ENCODE measurements around the gene TGFBR3L.
"Not testable (repeated sequence)": the region's sequence is repeated elsewhere in the genome, so short reads cannot be mapped to it uniquely, and the experiment has no call there.

The TGFBR3L gene

DNA sequence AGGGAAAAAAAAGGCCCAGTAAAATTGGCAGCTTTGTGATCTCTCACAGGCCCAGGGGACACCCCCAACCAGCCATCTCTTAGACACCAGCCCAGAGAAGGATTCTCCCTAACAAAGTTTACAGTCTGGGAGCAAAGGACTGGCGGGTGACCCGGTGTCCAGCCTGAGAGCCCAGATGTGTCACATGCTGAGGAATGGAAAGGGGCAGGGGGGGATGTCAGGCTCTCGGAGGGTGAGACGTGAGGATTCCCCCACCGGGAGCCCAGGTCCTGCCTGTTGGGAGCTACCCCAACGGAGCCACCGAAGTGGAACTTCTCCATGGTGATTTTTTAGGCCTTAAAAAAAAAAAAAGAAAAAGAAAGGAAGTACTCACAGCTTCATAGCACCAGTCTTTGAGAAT, 16.1 kb downstream of the TGFBR3L start:
- DNase-seq: no peak

DNA sequence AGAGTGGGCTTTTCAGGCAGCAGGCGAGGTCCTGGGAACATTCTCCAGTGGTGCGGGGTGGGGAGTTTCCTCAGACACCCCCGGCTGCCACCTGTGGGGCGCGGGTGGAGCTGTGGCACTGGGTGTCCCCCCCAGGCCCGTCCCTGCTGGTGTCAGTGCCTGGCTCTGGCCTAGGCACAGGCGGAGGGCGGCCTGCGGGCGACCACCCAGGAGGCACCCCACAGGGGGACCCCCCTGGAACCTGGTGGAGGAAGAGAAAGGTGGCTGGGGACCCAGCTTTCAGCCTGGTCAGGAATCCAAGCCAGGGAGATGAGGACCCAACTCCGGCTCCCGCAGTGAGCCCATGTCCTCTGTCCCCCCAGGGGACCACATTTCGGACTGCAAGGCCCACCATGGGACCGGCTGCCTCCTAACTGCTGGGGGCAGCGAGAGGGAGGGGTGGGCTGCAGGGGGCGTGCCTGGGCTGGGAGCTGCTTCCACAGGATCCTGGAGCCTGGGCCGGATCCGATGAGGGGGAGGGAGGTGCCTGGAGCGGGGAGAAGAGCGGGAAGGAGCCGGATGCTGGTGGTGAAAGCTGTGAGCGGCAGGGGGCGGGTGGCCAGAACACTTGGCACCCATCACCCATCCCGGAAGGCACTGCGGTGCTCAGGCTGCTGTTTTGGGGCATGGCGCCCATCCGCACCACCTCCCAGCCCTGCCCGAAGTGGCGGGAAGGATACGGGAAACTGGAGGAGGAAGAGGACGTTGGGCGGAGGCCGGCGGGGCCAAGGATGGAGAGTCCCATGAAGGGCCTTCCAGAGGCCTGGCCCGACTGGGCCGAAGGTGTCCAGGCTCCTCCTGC, 16.8 kb downstream of the TGFBR3L start:
- no peak for DNase-seq

DNA sequence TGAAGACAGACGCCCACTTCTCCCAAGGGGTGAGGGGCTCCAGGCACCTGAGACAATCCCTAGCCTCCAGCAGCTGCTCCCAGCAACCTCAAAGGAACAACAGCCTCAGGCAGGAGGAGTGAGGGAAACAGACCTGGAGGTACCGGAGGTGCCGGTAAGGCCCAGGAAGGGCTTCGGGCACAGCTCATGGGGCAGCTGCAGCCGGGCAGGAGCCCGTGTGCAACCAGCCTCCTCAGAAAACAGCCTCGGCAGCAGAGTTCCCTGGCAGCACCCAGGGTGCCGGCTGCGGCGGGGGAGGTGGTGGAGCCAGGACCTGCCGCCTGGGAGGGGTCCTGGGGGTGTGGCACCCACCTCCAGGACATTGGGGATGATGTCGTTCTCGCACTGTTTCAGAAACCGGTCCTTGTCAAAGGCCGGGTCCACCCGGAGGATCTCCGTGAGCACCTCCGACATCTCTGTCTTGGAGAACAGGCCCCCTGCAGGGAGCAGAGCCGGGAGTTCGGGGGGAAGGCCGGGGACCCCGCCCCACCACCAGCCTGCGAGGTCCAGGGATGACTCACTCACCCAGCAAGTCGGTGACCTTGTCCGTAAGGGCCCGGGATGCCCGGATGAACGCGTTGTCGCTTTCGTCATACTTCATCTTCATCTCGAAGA, 17.8 kb downstream of the TGFBR3L start:
- DNase-seq: no peak

DNA sequence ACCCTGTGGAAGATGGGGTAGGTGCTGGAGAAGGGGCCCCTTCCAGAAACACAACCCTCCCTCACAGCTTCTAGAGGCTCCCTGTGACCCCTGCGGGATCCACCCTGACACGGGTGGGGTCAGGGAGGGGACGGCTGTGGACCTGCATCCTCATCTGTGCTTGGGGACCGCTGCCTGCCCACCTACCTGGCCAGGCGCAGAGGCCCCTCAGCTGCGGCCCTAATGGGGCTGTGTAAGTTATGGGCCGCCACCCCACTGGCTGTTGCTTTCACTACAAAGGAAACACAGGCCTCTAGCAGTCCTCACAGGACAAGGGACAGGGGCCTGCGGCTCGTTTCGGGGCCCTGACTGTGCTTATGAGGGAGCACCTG, 18.3 kb downstream of the TGFBR3L start:
- DNase-seq: no peak

DNA sequence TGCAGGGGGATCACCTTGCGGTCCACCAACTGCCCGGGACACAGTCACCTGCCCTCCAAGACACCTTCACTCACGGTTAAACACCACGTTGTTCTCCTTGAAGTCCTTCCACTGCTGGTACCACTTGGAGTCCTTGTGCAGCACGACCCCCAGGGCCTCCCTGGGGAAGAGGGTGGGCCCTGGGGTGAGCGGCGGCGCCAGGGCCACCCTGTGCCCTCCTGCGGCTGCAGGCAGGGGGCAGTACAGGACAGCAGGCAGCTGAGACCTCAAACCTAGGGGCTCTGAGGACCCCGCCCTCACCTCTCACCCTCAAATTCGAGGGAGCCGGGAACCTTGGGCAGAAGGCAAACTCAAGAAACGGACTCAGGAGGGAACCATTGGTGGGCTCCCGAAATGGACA, 18.8 kb downstream of the TGFBR3L start:
- DNase-seq: no peak

DNA sequence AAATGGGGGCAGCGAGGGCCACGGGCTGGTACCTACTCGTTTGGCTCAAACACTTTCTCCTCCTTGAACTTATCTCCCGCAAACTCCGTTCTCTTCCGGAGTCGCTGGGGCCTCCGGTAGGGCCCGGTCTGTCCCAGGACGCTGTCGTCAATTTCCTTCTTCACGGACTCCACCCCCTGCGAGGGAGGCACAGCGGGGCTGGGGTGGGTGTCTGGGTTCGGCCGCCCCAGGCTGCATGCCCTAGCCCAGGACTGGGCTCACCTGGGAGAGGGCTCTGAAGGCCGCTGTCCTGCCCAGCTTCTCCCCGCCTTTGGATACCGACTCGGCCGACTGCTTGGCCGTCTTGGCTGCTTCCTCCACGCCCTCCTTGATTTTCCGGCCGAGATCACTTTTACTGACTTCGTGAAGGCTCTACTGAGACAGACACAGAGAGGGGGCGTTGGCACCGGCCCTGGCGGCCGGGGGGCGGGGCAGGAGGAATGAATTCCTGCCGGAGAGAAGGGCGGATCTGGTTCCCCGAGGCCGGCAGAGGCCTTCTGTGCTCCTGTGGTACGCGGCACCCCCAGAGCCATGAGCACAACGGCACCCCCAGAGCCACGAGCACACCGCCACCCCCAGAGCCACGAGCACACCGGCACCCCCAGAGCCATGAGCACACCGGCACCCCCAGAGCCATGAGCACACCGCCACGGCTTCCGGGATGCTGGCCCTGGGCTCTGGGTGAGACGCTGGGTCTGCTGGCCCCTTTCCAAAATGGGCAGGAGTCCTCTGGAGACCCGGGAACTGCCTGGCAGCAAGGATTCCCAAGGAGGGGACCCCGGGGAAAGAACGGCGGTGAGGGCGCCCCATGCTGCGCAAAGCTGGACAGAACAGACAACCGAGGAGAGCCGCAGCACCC, 19.4 kb downstream of the TGFBR3L start:
- no peak for DNase-seq

DNA sequence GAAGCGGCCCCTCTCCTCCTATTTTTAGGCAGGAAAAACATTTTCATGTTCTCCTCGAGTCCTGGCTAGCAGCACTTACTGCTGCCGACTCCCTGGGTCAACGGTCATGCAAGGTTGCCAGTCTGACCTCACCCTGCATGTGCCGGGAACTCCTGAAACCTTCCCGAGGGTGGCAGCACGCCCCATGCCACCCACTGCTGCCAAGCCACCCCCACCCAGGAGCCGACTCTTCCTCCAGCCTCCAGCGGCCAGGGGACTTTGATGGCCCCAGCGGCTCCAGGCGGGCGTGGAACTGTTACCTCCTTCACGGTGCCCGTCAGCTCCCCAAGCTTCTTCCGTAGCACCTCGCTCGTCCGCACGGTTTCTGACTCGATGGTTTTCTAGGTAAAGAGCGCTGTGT, 20.1 kb downstream of the TGFBR3L start:
- DNase-seq: no peak

DNA sequence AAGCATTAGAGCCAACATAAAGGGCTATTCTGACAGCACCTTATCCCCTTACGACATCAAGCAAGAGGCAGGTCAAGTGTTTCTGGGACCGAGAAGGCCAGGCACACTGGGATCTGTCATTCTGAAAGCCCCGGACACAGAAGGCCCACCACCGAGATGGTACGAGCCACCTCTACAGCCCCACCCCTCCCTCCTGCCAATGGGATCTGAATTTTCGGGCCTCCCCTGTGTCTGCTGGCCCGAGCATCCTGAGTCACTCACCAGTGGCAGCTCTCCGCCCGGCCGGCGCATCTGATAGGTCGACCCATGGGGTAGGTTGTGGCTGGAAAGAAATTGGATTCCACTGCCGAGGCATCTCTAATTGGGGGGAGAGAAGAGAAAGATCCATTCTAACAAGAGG, 26.2 kb downstream of the TGFBR3L start:
- DNase-seq: no peak

DNA sequence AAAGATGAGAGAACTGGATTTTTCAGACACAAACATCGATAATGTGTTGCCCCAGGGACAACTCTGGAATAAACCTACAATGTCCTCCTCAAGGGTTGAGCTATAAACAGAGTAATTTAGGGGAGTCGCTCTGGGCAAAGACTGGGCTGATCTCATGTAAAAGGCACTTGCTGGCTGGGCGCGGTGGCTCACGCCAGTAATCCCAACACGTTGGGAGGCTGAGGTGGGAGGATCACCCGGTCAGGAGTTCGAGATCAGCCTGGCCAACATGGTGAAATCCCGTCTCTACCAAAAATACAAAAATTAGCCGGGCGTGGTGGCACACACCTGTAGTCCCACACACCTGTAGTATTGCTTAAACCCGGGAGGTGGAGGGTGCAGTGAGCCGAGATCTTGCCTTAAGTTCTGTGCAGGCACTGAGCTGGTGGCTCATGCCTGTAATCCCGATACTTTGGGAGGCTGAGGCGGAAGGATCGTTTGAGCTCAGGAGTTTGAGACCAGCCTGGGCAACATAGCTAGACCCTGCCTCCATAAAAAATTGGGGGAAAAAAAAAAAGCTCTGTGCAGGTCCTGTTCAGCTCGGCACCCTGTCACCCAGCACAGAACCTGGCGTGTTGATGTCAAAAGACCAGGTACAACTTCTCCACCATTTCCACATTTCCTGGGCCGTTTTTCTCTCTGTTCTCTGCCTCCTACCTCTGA, 27.4 kb downstream of the TGFBR3L start:
- DNase-seq: no peak

DNA sequence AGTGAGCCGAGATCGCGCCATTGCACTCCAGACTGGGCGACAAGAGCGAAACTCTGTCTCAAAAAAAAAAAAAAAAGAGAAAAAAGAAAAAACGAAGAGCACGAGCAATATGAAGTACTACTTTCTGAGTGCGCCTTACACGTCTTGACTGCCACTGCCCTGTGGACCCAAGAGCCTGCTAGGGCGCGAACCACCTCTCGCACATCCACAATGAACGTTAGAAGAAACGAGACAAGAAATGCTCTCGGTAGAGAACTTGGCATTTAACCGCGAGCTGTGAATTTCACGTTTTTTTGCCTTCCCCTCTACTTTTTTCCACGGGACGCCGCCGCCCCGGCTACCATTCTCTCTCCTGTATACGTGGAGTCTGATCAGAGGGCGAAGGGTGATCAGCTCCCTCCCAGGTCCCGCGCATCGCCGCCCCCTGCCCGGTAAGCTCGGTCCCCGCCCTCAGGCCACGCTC, 28.4 kb downstream of the TGFBR3L start:
- DNase-seq: no peak

DNA sequence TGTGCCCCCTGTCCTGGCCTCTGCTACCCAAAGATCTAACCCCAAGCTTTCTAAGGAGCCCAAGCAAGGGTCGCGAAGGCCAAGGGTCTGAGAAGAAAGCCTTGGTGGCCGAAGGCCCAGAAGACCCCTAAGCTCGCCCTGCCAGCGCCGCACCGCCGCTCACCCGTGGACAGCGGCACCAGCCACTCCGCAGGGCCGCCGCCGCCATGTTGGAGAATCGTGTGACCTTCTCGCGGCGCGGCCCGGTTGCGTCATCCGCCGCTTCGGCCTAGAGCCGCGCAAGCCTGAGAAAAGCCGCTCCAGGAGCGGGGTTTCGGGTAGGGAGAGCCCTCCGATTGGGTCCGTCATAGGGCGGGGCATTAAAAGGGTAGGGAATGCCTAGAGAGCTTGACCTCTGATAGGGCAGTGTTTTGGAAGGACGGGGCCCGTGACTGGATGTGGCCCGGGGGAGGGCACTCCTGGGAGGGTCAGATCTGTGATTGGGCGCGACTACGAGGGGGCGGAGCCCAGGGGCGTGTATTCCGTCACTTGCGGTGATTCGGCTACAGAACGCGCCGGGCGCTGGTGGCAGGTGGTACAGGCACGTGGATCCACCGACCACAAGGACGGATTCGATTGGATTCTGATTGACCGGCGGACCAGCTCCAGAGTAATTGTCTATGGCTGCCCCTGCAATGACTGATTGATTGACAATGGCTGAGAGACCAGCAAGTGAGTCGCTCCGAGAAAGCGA, 29.0 kb downstream of the TGFBR3L start, which contains the start of gene TIMM44:
Gene TIMM44, minus strand, starts transcription at position 223 of the 733 bp plus-strand sequence. Its CDS starts 15 bp downstream, at position 208.
- DNase-seq: peak; percentile 99

DNA sequence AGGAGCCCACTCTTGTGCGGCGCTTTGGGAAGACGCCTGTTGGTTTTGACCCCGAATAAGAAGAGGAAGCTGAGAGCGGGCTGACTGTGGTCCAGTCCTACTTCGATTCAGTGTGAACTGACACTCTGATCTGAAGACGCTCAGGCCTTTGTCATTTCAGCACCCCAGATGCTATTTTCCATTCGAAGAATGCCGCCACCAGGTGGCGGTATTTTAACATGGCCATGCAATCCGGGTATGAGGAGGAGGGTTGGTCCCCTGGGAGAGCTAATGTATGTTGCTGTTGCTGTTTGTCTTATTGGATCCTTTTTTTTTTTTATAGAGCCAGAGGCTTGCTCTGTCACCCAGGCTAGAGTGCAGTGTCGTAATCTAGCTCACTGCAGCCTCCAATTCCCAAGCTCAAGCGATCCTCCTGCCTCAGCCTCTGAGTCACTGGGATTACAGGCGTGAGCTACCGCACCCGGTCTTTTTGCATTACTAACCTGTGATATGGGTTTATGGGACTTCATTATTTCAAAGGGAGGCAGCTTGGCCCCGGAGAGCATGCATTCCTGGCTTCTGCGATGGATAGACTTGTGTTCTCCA, 29.6 kb downstream of the TGFBR3L start:
- DNase-seq: peak; percentile 68

DNA sequence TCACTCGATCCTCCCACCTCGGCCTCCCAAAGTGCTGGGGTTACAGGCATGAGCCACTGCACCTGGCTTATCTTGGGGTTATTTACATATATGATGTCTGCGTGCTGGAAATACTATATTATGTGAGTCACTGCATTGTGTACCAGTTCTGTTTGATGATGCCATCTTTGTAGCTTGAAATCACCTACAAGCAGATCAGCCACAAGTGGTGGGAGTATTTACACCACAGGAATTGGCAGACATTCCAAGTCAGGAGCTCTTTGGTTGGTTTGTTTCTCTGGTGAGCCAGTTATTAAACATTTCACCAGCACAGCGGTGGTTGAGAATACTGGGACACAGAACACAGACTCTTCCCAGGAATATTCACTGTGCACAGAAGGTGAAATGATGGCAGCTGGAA, 33.3 kb downstream of the TGFBR3L start:
- DNase-seq: no peak

DNA sequence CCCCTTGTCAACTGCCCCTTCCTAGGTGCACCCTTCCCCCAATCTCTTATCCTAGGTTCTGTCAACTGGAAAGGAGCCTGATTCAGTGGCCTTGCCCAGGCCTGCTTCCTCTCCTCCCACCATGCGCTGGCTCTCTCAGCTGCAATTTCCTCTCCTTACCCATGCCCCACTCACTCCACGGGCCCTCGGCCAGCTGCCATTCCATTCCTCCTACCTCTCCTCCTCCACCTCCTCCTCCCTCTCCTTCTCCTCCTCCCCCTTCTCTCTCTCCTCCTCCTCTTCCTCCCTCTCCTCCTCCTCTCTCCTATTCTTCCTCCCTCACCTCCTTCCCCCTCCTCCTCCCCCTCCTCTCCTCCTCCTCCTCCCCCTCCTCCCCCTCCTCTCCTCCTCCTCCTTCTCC, 38.4 kb downstream of the TGFBR3L start:
- no peak for DNase-seq

DNA sequence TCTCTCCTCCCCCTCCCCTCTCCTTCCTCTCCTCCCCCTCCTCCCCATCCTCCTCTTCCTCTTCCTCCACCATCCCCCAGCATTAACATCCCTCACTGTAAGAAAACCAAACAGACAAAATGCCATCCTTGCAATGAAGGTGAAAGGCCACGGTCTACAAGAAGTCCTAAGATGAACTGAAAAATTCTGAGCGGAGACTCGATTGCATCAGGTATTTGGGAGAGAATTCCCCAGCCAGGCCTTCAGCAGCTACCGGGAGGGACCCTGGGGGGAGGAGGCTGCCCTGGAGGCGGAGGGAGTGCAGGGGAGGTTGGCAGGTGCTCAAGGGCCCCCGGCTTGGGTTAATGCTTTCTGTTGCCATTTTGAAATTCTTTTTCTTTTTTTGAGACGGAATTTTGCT, 38.9 kb downstream of the TGFBR3L start:
- DNase-seq: no peak

DNA sequence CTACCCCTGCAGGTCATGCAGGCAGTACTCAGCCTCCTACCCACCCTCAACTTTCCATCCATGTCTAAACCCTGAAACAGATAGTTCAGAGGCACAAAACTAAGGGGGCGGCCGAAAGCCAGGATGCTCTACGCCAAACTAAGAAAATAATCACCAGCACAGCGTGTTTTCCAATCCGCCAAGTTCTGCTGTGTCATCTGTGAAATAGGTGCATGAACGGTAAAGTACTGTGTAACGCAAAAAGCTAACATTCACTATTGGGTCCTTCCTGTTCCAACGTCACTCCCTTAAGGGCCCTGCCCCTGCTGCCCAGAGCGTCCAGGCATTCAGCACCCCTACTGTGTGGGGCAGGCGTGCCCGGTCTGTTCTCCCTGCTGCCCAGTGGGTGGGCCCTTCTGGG, 41.1 kb downstream of the TGFBR3L start:
- DNase-seq: no peak

DNA sequence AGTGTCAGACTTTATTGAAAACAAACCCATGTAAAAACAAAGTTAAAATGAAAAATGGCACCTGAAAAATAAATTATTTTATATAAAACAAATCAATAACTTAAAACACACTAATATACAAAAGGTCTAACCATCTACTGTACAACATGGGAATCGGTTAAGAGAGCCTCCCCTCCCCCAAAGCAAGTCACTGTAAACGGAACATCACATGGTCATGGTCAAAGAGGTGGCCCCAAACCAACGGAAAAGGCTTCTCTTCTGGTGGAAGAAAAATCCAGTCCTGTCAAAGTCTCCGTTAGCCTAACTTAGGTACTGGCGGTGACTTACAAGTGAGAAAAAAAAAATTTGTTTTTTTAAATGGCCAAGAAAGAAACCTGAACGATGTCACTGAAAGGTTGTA, 44.6 kb downstream of the TGFBR3L start:
- DNase-seq: no peak

DNA sequence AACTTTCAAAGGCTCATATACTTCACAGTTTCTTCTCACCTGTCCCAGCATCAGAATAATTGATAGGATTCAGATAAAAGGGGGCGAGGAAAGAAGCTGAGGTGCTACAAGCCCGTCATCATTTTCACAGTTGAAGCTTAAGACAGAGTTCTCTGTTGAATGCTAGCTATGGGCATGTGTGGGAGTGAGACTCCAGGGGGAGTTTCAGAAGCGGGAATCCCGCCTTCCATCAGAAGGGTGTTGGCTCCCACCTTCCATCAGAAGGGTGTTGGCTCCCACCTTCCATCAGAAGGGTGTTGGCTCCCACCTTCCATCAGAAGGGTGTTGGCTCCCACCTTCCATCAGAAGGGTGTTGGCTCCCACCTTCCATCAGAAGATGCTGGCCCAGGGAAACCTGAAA, 46.5 kb downstream of the TGFBR3L start:
- DNase-seq: not testable (repeated sequence)

DNA sequence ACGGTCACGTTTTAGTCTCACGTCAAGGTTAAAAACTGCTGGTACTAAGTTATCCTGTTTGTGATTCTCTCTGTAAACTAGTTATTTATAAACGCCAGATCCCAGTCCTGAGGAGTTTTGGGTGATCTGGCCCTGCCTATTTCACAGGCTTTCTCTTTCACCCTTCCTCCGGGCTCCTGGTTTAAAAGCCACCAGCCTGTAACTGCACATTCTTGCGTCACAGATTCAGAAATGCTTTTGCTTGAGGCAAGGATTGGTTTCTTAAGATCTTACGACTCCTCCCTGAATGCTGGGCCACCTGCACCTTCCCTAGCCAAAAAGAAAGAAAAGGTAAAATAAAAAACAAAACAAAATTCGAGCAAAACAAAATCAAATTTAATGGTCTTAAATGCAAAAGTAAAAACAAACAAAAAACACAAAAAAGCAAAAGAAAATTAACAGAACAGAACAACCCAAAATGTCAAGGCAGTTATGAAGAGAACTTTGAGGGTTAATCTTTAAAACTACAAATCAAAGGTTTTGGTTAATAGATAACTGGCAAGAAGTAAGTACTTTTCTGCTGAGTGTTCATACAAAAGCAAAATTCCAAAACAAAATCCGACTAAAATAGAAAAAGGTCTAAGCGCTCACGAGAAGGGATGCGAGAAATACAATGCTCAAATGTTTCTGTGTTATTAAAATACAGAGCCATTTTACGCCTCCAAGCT, 47.4 kb downstream of the TGFBR3L start:
- DNase-seq: no peak

DNA sequence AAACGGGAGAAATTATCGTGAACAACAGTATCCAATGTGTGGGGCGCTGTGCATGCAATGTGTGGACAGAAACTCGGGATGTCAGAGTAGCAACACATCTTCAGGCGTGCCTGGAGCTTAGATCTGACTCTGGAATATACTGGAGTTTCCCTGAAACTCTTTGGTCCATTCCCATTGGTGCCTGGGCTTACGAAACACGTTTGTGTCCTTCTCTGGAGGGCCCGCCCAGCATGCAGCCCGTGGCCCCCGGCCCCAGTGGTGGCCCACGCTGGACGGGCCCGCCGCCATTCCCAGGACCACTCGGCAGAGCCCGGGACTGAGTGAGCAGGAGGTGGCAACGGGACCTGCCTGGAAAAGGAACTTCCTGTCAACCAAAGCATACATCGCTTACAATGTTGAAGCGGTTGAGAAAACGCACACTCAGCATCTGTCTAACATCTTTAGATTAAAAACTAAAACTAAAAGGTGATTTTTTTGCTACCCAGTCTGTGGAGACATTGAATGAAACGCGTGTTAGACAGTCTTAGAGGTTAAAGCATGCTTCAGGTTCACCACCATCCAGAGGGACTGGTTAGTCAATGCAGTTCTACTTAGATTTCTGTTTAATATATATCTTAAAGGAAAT, 48.1 kb downstream of the TGFBR3L start:
- DNase-seq: no peak

All from NCI-H510A (cell line).